Esophagus squamous epithelium (tissue), 4 donors: ENCODE measurements around the gene GALM.

Experiments used
- CTCF ChIP-seq, 6 experiments: fragments of 450-650 bp in 4 of 6; fragments of 200-600 bp in 2 of 6; sonication (generic) in 2 of 6; IDR thresholded peaks; one replicate each; pipeline ENCODE4 v1.5.1; 2016 to 2019; ENCODE audit warnings: antibody characterized with exemption in 6 of 6, mild to moderate bottlenecking in 4 of 6, moderate library complexity in 4 of 6
- POLR2A ChIP-seq, 4 donors: fragments of 450-650 bp; IDR thresholded peaks; one replicate each; pipeline ENCODE4 v1.6.1; 2017; ENCODE audit warnings: antibody characterized with exemption in 4 of 4, mild to moderate bottlenecking in 4 of 4, moderate library complexity in 3 of 4

GRCh38 chr2:38650012-38650411 lies 15.9 kb upstream of the GALM start:
- no peak for TF ChIP-seq CTCF (IDR thresholded peaks at IDR 0.05)
- no peak for TF ChIP-seq POLR2A (IDR thresholded peaks at IDR 0.05)
